HL-60/S4 treated with phorbol 12-myristate 13-acetate at 8.2 ng/mL for 4 days and 3 days (cell line): ENCODE results near the gene NFE2L1.
"Not testable (repeated sequence)": the region's sequence is repeated elsewhere in the genome, so short reads cannot be mapped to it uniquely, and the experiment has no call there.

Experiments used
- in situ Hi-C: fragments of 300-500 bp; cut with MboI; formaldehyde crosslinking; loops from 2 replicates; pipeline ENCODE4 v1.15.0; 2022; ENCODE audit warnings: low sequenced_read_pairs

NFE2L1 gene

GRCh38 chr17:48022901-48023300, 25.3 kb upstream of the NFE2L1 start:
- in situ Hi-C loops = loop anchor here (10.0 kb wide), 1 partner anchor 52 kb away; no protein-coding TSS in a partner anchor

DNA sequence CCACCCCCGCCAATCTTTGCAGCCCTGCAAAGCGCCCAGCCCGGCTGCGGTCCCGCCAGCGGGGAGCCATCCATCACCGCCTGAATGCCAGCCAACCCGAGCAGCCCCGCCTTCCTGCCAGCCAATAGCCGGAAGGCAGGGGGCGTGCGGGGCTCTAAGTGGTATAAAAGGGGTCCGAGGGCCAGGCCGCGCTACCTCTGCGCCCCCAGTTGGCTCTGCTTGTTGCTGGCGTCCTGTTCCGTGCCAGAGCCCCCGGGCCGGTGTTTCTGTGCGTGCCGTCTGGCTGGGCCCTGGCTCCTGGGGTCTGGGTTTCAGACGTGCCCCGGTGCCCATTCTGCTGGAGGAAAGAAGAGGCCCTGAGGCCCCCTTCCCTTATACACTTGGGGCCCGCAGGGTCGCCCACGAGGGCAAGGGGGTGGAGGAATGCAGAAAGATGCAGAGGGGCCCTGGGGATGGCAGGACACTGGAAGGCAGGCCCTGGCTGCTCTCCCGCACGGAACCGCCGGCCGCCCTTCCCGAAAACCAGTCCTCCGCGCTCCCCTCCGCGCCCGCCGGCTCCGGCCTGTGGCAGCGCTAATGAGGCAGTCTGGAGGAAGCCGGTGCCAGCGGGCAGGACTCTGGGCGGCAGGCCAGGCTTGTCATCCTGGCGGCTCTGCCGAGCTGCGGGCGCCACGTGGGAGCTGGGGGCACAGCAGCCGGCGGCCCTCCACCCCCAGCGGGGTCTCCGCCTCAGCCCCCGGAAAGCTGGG, 24.6 kb upstream of the NFE2L1 start:
- in situ Hi-C loops = loop anchor here (10.0 kb wide), 1 partner anchor 51 kb away; no protein-coding TSS in a partner anchor

DNA sequence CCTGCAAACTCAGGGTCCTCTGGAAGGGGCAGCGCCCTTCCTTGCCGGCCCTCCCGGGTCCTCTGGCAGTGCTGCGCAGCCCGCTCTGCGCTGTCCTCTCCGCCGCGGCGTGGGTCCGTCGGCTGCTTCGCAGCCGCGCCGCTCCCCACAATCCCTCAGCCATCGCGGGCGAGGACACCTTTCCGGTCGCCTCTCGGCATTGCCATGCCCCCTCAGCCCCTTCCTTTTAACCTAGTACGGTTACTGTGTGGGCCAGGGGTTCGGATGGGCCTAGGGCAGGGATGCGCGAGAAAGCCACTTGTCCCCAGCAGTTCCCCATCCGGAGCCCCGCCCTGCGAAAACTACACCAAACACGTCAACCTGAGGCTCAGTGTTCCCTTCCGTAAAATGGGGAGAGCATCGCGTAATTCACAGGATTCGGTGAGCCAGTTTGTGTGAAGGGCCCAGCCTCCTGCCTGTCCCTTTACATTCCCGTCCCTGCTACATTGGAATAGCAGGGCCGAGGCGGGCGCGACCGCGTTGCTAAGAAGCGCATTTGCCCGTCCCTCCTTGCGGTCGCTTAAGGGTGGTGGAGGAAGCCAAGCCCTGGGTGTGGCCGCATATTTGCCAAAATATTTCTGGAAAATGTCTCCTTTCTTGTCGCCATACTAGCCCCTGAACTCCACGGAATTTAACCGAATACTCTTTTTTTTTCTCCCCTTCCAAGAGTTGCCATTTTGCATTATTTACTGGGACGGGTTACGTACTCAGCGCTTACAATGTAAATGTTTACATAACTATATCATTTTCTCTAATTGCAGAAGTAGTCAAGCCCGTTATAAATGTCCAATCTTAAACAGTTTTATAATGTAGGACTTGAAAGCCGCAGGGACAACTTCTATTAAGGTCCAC, 23.8 kb upstream of the NFE2L1 start:
- in situ Hi-C loops = loop anchor here (10.0 kb wide), 1 partner anchor 50 kb away; no protein-coding TSS in a partner anchor

DNA sequence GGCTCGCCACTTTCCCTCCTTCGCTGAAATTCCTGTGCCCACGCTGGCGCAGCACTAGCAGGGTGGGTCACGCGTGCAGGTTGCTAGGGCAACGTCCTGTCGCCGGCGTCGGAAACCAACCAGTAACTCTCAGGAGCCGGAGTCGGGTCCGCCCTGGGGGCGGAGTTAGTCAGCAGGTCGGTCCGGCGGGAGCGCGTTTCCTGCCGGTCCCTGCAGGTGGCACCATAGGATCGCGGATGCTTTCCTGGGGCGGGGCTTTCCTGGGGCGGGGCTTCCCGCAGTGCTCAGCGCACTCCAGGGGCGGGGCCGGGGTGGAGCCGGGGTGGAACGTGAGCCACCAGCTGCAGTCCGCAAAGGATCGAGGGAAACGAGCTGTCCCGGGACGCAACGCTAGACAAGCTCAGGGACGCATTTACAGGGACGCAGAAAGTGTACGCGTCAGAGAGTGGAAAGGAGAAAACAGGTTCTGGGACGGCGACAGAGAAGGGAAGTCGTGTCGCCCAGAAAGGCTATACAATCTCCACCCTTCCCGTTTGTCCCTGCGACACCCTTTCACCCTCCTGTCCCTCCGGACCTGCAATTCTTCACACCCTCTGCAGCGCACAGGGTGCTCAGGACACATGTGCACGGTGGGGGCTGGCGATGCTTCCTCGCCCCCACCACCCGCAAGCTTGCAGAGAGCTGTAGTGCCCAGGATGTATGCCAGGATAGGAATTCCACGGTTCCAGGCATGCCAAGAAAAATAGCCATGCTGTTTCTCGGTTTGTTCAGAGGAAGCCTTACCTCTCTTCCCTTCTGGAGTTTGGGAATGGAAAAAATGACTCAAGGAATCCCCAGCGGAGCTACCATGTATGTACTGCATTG, 22.9 kb upstream of the NFE2L1 start:
- in situ Hi-C loops = loop anchor here (10.0 kb wide), 1 partner anchor 50 kb away; no protein-coding TSS in a partner anchor

GRCh38 chr17:48025904-48026501, 22.2 kb upstream of the NFE2L1 start:
- in situ Hi-C loops = loop anchor here (10.0 kb wide), 1 partner anchor 49 kb away; no protein-coding TSS in a partner anchor

DNA sequence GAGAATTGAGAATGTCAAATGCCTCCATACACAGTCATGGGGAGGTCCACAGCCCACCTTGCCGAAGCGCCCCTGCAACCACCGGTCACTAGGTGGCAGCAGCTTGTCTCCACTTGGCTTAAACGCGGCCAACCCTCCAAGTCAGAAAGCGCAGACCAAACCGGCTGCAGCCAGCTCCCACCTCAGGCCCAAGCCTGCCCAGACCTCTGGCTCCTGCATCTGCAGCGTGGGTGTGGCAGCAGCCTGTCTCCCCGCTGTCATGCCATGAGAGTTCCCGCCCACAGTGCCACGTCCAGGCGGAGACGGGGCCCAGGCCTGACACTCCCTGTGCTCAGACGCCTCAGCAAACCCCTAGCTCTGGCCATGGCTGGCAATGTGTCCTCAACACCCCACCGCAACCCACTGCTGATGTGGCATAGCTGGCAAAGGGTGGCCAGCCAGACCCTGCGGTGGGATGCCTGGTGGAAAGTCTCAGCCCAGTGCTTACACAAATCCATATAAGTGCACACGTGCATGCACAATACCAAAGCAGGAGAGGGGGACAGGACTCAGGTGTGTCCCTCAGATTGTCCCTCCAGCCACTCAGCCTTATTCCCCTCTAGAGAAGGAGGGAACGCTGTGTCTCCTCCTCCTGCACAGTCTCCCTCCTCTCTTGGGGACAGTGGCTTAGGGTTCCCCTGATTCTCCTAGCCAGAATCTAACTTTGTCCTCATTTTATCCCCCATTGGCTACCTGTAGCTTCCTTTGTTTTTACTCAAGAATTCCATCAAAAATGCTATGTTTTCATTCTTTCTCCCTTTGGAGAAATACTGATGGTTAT, 21.4 kb upstream of the NFE2L1 start:
- in situ Hi-C loops = loop anchor here (10.0 kb wide), 1 partner anchor 48 kb away; no protein-coding TSS in a partner anchor

GRCh38 chr17:48027322-48027981, 20.7 kb upstream of the NFE2L1 start:
- in situ Hi-C loops = loop anchor here (10.0 kb wide), 1 partner anchor 47 kb away; no protein-coding TSS in a partner anchor

DNA sequence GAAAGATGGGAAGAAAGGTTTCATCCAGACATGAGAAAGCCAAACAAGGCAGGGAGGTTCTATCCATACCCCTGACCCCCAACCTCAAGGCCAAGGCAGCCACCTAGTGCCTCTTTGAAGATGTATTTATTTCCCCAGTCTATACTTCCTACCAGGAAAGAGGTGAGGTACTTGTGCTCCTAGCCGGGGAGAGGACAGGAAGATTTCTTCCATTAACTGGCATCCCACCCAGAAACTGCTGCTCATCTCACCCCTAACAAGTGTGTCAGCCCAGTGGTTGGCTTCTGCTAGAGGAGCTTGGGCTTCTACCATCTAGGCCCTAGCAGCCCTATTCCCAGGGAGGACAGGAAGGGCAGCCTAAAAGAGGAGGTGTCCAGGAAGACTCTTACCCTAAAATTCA, 19.4 kb upstream of the NFE2L1 start:
- in situ Hi-C loops = loop anchor here (10.0 kb wide), 1 partner anchor 46 kb away; no protein-coding TSS in a partner anchor

- in situ Hi-C loops = no loop called here
Measured at GRCh38 chr17:48030531-48030930, 17.6 kb upstream of the NFE2L1 start.

DNA sequence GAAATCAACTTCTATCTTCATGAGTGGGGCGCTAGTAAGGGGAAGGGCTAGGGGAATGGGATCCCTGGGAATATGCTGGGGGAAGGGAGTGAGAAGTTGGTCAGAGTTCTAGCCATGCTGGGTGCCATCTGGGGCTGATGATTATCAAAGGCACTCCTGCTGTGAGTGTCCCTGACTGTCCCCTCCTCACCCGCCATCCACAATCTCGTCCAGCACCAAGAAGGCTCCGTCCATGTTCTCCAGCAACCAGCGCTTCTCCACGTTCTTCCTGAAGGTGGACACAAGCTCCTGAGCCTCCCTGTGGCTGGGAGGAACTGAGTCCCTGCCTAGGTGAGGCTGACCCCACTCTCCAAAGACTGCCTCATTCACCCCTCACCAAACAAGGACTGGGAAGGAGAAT, 16.2 kb upstream of the NFE2L1 start:
- in situ Hi-C loops = no loop called here

DNA sequence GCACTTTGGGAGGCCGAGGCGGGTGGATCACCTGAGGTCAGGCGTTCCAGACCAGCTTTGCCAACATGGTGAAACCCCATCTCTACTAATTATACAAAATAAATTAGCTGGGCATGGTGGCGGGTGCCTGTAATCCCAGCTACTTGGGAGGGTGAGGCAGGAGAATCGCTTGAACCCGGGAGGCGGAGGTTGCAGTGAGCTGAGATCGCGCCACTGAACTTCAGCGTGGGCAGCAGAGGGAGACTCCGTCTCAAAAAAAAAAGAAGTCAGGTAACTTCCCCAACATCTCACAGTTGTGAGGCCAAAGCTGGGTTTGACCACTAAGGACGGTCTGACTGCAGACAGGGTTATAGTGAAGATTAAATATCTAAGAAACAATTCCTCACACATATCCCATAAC, 13.4 kb upstream of the NFE2L1 start:
- in situ Hi-C loops = not testable (repeated sequence)

DNA sequence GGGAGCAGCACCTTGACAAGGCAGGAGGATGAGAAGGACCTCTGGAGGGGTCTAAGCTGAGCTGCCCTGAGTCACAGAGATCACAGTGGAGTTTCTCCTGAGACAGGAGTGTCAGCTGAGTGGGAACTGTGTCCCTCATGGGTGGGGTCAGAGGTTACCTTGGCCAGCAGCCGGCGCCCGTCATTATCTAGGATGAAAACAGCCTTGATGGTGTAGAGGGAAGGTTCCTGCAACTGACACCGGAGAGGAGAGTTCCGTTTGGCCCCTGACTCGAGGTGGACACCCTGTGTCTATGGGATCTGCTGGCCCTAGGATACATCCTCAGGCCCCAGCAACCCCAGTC, 11.5 kb upstream of the NFE2L1 start:
- in situ Hi-C loops = no loop called here

- in situ Hi-C loops = no loop called here
Measured at GRCh38 chr17:48037036-48037837, 10.9 kb upstream of the NFE2L1 start, which contains the start of gene COPZ2. Gene COPZ2 (minus strand): TSS chr17:48037797. CDS start chr17:48037777, 20 bp downstream.

- in situ Hi-C loops = no loop called here
Measured at GRCh38 chr17:48037838-48038323, 10.3 kb upstream of the NFE2L1 start.

DNA sequence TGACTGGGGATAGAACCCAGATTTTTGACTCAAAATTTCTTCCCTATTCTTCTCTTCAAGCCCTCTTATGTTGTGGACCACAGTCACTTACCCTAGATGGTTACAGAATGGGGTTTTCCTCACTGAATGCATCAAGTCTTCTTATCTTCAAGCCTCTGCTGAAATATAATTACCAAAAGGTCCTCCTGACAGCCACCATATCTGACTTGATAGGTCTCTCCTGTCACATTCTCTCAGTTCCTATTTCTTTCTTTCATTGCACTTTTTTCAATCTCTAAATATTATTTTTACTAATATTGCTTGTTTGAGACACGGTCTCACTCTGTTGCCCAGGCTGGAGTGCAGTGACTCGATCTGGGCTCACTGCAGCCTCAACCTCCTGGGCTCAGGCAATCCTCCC, 9.5 kb upstream of the NFE2L1 start:
- in situ Hi-C loops = no loop called here

DNA sequence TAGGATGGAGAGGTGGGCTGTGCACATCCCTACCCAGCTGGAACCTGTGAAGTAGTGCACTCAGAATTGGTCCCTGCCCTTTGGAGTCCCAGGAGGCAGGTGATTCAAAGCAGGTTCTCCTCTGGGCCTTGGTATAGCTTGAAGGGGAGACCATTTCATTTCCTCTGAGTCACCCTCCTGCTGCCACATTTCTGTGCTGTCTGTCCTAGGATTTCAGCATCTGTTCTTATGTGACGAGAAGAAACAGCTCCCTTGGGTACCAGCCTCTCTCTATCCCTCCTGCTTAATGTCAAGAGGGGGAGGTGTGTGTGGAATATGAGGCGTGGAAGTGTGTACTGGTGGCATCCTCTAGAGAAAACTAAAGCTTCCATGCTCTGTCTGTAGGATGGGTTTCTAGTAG, 5.0 kb upstream of the NFE2L1 start:
- in situ Hi-C loops = no loop called here

DNA sequence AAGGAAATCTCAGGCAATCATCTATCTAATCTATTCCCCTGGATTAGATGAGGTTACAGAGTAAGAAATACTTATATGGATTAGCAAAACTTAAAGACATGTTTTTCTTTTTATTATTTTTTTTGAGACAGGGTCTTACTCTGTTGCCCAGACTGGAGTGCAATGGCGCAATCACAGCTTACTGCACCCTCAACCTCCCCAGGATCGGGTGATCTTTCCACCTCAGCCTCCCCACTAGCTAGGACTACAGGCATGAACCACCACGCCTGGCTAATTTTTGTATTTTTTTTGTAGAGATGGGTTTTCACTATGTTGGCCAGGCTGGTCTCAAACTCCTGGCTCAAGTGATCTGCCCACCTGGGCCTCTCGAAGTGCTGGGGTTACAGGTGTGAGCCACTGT, 3.3 kb upstream of the NFE2L1 start:
- in situ Hi-C loops = no loop called here
